GM12878 (cell line): ENCODE measurements around the gene RGS5. TPM values are rescaled to one million over a fixed set of nuclear protein-coding genes. Genes with fewer than 3 reads are reported as not detected.

Experiments used
- ATAC-seq: fragments of 200-7000 bp; cut with Tn5 transposase; 3 replicates; pipeline ENCODE4 v1.9.1; 2020; ENCODE audit warnings: mild to moderate bottlenecking, moderate library complexity
- BruUV-seq: library from RNA; stranded (reverse); fragments of 400-500 nt; replicated peaks from 2 replicates; lab custom pipeline; 2021; lab: Mats Ljungman, UMichigan
- CTCF ChIA-PET: fragments of 300-600 bp; sonication (Branson Sonifier 250); formaldehyde crosslinking; extraction: SDS; loops from one replicate; lab custom pipeline; 2021; ENCODE audit warnings: inconsistent platforms; lab: Yijun Ruan, JAX
- POLR2A ChIA-PET: fragments of 350-600 bp; formaldehyde crosslinking; extraction: SDS; loops from one replicate; lab custom pipeline; 2021; ENCODE audit warnings: inconsistent platforms; lab: Charles Lee
- RAD21 ChIA-PET: fragments of 300-600 bp; sonication (Branson Sonifier 250); formaldehyde crosslinking; loops from one replicate; lab custom pipeline; 2023; ENCODE audit warnings: antibody characterized with exemption; ENCODE audit not compliant: unreplicated experiment; lab: Charles Lee
- SMC1A ChIA-PET: fragments of 300-600 bp; sonication (Branson Sonifier 250); formaldehyde crosslinking; loops from one replicate; lab custom pipeline; 2023; ENCODE audit not compliant: unreplicated experiment, uncharacterized antibody; lab: Charles Lee
- DNase-seq: peaks from one replicate; pipeline ENCODE4 v3.0.0-alpha.2; 2011; ENCODE audit warnings: low read depth, low spot score
- FAIRE-seq: peaks from 3 replicates; lab custom pipeline; 2011; peaks lifted over from hg19 to GRCh38; lab: Jason Lieb, UNC
- H2AFZ ChIP-seq: 2 replicates; pipeline ENCODE4 v1.6.0; 2011; ENCODE audit warnings: low read depth, low read length, control low read depth; ENCODE audit not compliant: control insufficient read depth
- H3K27ac ChIP-seq: 2 replicates; pipeline ENCODE4 v1.5.1; 2011; ENCODE audit warnings: control low read depth; ENCODE audit not compliant: control insufficient read depth, insufficient read depth
- H3K27me3 ChIP-seq, 2 experiments: replicated peaks in 1 of 2; 2 replicates each; pipeline versions ENCODE4 v1.6.0 to v1.6.1; 2011; ENCODE audit warnings: low read length in 1 of 2; ENCODE audit not compliant: control insufficient read depth in 2 of 2, insufficient read depth in 2 of 2
- H3K36me3 ChIP-seq, 2 experiments: 2 replicates each; pipeline ENCODE4 v1.5.1; 2011; ENCODE audit warnings: low read length in 1 of 2; ENCODE audit not compliant: control insufficient read depth in 2 of 2, insufficient read depth in 2 of 2
- H3K4me1 ChIP-seq: 2 replicates; pipeline ENCODE4 v1.6.1; 2011; ENCODE audit warnings: mild to moderate bottlenecking, low read length, moderate library complexity, mixed read lengths; ENCODE audit not compliant: control insufficient read depth, insufficient read depth
- H3K4me2 ChIP-seq: 2 replicates; pipeline ENCODE4 v1.6.0; 2011; ENCODE audit warnings: control low read depth; ENCODE audit not compliant: control insufficient read depth, insufficient read depth
- H3K4me3 ChIP-seq: fragments of 200-600 bp; sonication (generic); 2 replicates; pipeline ENCODE4 v1.5.1; 2016
- H3K79me2 ChIP-seq: 2 replicates; pipeline ENCODE4 v1.6.0; 2011; ENCODE audit warnings: low read length; ENCODE audit not compliant: control insufficient read depth, insufficient read depth
- H3K9ac ChIP-seq: 2 replicates; pipeline ENCODE4 v1.8.0; 2011; ENCODE audit warnings: low read length, control low read depth, mixed read lengths; ENCODE audit not compliant: control insufficient read depth, insufficient read depth
- H3K9me3 ChIP-seq: replicated peaks from 3 replicates; pipeline ENCODE4 v1.5.1; 2011; ENCODE audit warnings: mild to moderate bottlenecking, low read length; ENCODE audit not compliant: control insufficient read depth, insufficient read depth
- H4K20me1 ChIP-seq: 2 replicates; pipeline ENCODE4 v1.6.0; 2011; ENCODE audit not compliant: control insufficient read depth, insufficient read depth
- BMI1 ChIP-seq: fragments of 450-650 bp; IDR thresholded peaks from 2 replicates; pipeline ENCODE4 v1.6.1; 2016; ENCODE audit warnings: mild to moderate bottlenecking, moderate library complexity, borderline replicate concordance
- FOXK2 ChIP-seq: fragments of 450-650 bp; IDR thresholded peaks from 2 replicates; pipeline ENCODE4 v1.6.1; 2017; ENCODE audit warnings: mild to moderate bottlenecking, moderate library complexity
- HDAC6 ChIP-seq: fragments of 200-600 bp; sonication (generic); IDR thresholded peaks from one replicate; pipeline ENCODE4 v1.8.0; 2017; ENCODE audit warnings: antibody characterized with exemption; ENCODE audit not compliant: unreplicated experiment
- IRF4 ChIP-seq: IDR thresholded peaks from 2 replicates; pipeline ENCODE4 v1.6.1; 2011; ENCODE audit warnings: low read depth, low read length
- NR2F1 ChIP-seq: fragments of 450-650 bp; conservative IDR thresholded peaks from 2 replicates; pipeline ENCODE4 v1.6.1; 2017; ENCODE audit warnings: mild to moderate bottlenecking
- PML ChIP-seq: IDR thresholded peaks from 2 replicates; pipeline ENCODE4 v1.6.1; 2012; ENCODE audit warnings: low read length, inconsistent platforms
- POLR2AphosphoS5 ChIP-seq: IDR thresholded peaks from 2 replicates; pipeline ENCODE4 v1.6.1; 2011; ENCODE audit warnings: mild to moderate bottlenecking, low read length, inconsistent platforms
- SMAD5 ChIP-seq: IDR thresholded peaks from 2 replicates; pipeline ENCODE4 v1.6.1; 2016; ENCODE audit warnings: antibody characterized with exemption, low read depth
- SPI1 ChIP-seq: IDR thresholded peaks from 2 replicates; pipeline ENCODE4 v1.6.1; 2011; ENCODE audit warnings: low read depth, mild to moderate bottlenecking, low read length, moderate library complexity, borderline replicate concordance; ENCODE audit not compliant: insufficient read depth
- SUPT20H ChIP-seq: IDR thresholded peaks from 2 replicates; pipeline ENCODE4 v1.6.1; 2011; ENCODE audit warnings: low read depth, mild to moderate bottlenecking, low read length, moderate library complexity, borderline replicate concordance; ENCODE audit not compliant: control insufficient read depth
- TCF12 ChIP-seq: IDR thresholded peaks from 2 replicates; pipeline ENCODE4 v1.6.1; 2011; ENCODE audit warnings: low read depth, mild to moderate bottlenecking, low read length
- YBX1 ChIP-seq: fragments of 450-650 bp; IDR thresholded peaks from 2 replicates; pipeline ENCODE4 v1.6.1; 2016; ENCODE audit warnings: antibody characterized with exemption
- WGBS: methylation state at CpG from one replicate; pipeline ENCODE4 v1.1.6; 2016; ENCODE audit warnings: low lambda C conversion rate; ENCODE audit not compliant: insufficient replicate concordance, insufficient coverage; ENCODE audit errors: missing lambda C conversion rate; 5-methylcytosine and 5-hydroxymethylcytosine counted together
- in situ Hi-C: fragments of 300-500 bp; cut with MboI; formaldehyde crosslinking; loops from 9 replicates; pipeline ENCODE4 v1.14.3; 2018; ENCODE audit warnings: mixed read lengths
- intact Hi-C: fragments of 100-400 bp; cut with micrococcal nuclease; formaldehyde crosslinking; loops from one replicate; pipeline ENCODE4 v1.14.2; 2022; ENCODE audit not compliant: unreplicated experiment
- polyA plus RNA-seq, 11 experiments: library from polyadenylated mRNA; depleted of rRNA in 4 of 11; unstranded in 6 of 11; stranded (reverse) in 5 of 11; fragments of >200 nt; fragmentation: Nextera tagmentation in 4 of 11; fragmentation: Illumina TruSeq in 1 of 11; extraction: Ambion mirVana in 4 of 11; extraction: Trizol in 1 of 11; gene quantifications; 1 replicate in 1 of 11; 2 replicates in 10 of 11; pipeline versions ENCODE4 v1.2.1 to v1.2.3, GENCODE V29; 2011 to 2016; ENCODE audit warnings: inconsistent platforms in 2 of 11, missing spikeins in 2 of 11, low read depth in 1 of 11
- total RNA-seq, 4 experiments: library from RNA; depleted of rRNA in 3 of 4; stranded (reverse); fragments of >200 nt in 3 of 4; fragmentation: Illumina TruSeq in 1 of 4; extraction: Trizol in 1 of 4; gene quantifications; 2 replicates each; pipeline versions ENCODE4 v1.2.1 to v1.2.3, GENCODE V29; 2013 to 2021
- TF ChIP-seq, protein P1 (sequence below): fragments of 450-650 bp; IDR thresholded peaks from 2 replicates; pipeline ENCODE4 v1.6.1; 2014; ENCODE audit warnings: mild to moderate bottlenecking
- TF ChIP-seq, protein P2 (sequence below): fragments of 150-350 bp; IDR thresholded peaks from 2 replicates; pipeline ENCODE4 v1.6.1; 2014; ENCODE audit warnings: mild to moderate bottlenecking, low read depth, low read length

Gene RGS5
- total and polyA plus RNA-seq, 10 of the 15 experiments (the other 5 are each of a cell fraction or from before 2014, with no cell fraction given) = 0.63 to 7.4 (median 2.8) TPM

DNA sequence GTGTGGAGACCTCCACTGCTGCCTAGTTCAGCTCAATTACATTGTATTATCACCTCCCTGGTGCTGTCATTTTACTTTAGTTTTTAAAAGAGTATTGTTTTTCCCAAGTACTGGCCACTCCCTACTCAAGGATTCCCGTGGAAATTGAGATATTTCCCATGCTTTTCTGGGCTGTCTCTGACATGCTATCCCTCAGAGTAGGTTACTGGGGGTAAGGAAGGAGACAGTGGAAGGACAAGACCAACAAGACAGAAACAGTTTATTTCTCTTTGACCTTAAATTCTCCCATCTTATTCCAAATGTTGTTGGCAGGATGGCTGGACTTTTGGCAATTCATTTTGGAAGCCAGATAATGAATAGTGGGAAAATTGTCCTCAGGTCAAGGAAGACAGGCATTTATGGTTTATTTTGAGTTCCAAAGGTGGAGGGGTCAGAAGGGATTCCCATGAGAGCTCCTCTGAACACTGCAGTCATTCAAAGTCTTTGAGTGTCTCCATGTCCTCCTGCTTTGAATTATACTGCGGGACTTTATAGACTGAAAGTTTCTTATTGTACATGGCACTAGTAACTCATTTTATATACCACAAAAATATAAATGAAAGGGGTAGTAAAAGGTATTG is 20.3 kb downstream of the RGS5 start:
- TF ChIP-seq PML = no peak
- no peak overlapping the region for H3K9ac ChIP-seq
- intact Hi-C loops (no loop called here), in situ Hi-C loops (no loop called here)
- FAIRE-seq (no peak), ATAC-seq (no peak), DNase-seq (no peak)
- SMC1A ChIA-PET = no interaction called here
- no peak overlapping the region for H2AFZ ChIP-seq
- H4K20me1 ChIP-seq = no peaks in the 10 kb centered on the region
- BruUV-seq = no TSS peak
- no peaks in the 10 kb centered on the region for H3K36me3 ChIP-seq
- CTCF ChIA-PET = interaction anchor here (0.6 kb wide), 1 partner anchor 75 kb away, joined by 3 read pairs; no protein-coding TSS in a partner anchor
- H3K27me3 ChIP-seq = no peaks in the 10 kb centered on the region; a peak in 1 of 4 replicates
- H3K4me3 ChIP-seq = no peak overlapping the region
- H3K4me1 ChIP-seq = no peaks in the 10 kb centered on the region
- H3K27ac ChIP-seq = no peak overlapping the region
- H3K4me2 ChIP-seq = no peak overlapping the region
- H3K9me3 ChIP-seq = no peaks in the 10 kb centered on the region
- WGBS = 47% methylated on average over 2 of the region's 2 CpGs
- no peaks in the 10 kb centered on the region for H3K79me2 ChIP-seq
- RAD21 ChIA-PET = no interaction called here
- POLR2A ChIA-PET = no interaction called here

DNA sequence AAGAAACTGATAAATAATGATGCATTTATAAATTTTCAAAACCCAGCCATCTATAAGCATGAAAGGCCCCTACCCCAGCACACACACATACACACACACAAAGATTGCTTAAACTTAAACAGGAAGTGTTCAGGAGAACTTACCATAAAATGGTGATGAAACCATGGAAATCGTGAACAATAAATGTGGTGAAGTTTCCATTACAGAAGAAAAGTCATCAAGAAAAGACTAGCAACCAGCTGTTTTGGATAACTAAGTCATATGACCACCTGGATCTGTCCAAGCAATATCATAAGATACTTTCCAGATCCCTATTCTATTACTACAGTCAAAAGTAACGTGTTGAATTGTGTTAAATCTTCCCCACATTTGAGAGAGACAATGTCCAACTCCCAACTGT is 24.1 kb downstream of the RGS5 start:
- ChIA-PET POLR2A (no interaction called here), RAD21 (interaction anchor here (1.0 kb wide), 1 partner anchor 325 kb away, joined by 3 read pairs; no protein-coding TSS in a partner anchor), CTCF (interaction anchor here (1.7 to 3.1 kb wide), 2 partner anchors 80 to 137 kb away, joined by 3 to 27 read pairs; no protein-coding TSS in a partner anchor), SMC1A (interaction anchor here (0.6 to 4.8 kb wide), 3 partner anchors 110 to 300 kb away, joined by 3 to 27 read pairs (median 3); no protein-coding TSS in a partner anchor)
- TF ChIP-seq BMI1 (no peak), NR2F1 (no peak), SPI1 (no peak), SUPT20H (no peak), FOXK2 (no peak), POLR2AphosphoS5 (no peak), TCF12 (no peak), YBX1 (no peak), HDAC6 (no peak), IRF4 (no peak), SMAD5 (no peak)
- TF ChIP-seq, protein P1, sequence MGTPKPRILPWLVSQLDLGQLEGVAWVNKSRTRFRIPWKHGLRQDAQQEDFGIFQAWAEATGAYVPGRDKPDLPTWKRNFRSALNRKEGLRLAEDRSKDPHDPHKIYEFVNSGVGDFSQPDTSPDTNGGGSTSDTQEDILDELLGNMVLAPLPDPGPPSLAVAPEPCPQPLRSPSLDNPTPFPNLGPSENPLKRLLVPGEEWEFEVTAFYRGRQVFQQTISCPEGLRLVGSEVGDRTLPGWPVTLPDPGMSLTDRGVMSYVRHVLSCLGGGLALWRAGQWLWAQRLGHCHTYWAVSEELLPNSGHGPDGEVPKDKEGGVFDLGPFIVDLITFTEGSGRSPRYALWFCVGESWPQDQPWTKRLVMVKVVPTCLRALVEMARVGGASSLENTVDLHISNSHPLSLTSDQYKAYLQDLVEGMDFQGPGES = no peak
- TF ChIP-seq, protein P2, sequence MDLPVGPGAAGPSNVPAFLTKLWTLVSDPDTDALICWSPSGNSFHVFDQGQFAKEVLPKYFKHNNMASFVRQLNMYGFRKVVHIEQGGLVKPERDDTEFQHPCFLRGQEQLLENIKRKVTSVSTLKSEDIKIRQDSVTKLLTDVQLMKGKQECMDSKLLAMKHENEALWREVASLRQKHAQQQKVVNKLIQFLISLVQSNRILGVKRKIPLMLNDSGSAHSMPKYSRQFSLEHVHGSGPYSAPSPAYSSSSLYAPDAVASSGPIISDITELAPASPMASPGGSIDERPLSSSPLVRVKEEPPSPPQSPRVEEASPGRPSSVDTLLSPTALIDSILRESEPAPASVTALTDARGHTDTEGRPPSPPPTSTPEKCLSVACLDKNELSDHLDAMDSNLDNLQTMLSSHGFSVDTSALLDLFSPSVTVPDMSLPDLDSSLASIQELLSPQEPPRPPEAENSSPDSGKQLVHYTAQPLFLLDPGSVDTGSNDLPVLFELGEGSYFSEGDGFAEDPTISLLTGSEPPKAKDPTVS = no peak
- Histone ChIP-seq H3K4me2 (no peak overlapping the region), H3K9me3 (no peaks in the 10 kb centered on the region), H2AFZ (no peak overlapping the region), H3K79me2 (no peaks in the 10 kb centered on the region), H3K9ac (no peak overlapping the region), H3K27ac (no peak overlapping the region), H3K27me3 (no peaks in the 10 kb centered on the region; a peak in 1 of 4 replicates), H3K36me3 (no peaks in the 10 kb centered on the region), H3K4me1 (no peaks in the 10 kb centered on the region), H3K4me3 (no peak overlapping the region), H4K20me1 (no peaks in the 10 kb centered on the region)
- BruUV-seq = no TSS peak
- no peak for DNase-seq
- no peak for ATAC-seq
- intact Hi-C loops = no loop called here
- FAIRE-seq = no peak
- 0% methylated on average over 2 of the region's 2 CpGs for WGBS
- in situ Hi-C loops = loop anchor here (10.0 kb wide), 1 partner anchor 324 kb away; no protein-coding TSS in a partner anchor
